ENCODE results near the gene SEMA4B.
"Not testable (repeated sequence)": the region's sequence is repeated elsewhere in the genome, so short reads cannot be mapped to it uniquely, and the experiment has no call there.

Gene SEMA4B, protein sequence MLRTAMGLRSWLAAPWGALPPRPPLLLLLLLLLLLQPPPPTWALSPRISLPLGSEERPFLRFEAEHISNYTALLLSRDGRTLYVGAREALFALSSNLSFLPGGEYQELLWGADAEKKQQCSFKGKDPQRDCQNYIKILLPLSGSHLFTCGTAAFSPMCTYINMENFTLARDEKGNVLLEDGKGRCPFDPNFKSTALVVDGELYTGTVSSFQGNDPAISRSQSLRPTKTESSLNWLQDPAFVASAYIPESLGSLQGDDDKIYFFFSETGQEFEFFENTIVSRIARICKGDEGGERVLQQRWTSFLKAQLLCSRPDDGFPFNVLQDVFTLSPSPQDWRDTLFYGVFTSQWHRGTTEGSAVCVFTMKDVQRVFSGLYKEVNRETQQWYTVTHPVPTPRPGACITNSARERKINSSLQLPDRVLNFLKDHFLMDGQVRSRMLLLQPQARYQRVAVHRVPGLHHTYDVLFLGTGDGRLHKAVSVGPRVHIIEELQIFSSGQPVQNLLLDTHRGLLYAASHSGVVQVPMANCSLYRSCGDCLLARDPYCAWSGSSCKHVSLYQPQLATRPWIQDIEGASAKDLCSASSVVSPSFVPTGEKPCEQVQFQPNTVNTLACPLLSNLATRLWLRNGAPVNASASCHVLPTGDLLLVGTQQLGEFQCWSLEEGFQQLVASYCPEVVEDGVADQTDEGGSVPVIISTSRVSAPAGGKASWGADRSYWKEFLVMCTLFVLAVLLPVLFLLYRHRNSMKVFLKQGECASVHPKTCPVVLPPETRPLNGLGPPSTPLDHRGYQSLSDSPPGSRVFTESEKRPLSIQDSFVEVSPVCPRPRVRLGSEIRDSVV

GRCh38 chr15:90201130-90201943 lies at the start of gene SEMA4B:
SEMA4B (plus strand) TSS chr15:90201330; CDS start chr15:90201579, 249 bp downstream.
- no peak for DNase-seq

DNA sequence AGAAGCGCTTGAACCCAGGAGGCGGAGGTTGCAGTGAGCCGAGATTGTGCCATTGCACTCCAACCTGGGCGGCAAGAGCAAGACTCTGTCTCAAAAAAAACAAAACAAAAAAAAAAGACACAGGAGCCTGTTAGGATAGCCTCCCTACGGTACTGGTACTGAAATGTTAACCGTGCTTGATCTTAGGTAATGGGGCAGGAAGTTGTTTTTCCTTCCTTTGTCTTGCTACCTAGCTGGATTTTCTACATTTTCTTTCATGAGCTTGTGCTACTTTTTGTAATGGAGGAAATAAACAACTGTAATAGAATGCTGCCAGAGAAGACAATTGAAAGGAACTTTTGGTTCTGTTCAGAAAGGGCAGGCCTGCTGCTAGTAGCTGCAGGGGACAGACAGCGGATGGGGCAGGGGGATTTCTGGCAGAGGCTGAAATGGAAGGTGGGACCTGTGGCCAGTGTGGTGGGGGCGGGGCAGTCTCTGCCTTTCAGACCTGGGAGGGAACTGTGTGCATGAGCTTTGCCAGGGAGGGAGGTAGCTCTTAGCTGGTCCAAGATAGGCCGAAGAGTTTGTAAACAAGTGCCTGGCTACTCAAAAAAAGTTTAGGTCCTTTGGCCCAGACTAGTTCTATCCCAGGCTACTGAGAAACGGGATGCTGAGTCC lies 49.0 kb upstream of the SEMA4B start:
- DNase-seq = no peak

DNA sequence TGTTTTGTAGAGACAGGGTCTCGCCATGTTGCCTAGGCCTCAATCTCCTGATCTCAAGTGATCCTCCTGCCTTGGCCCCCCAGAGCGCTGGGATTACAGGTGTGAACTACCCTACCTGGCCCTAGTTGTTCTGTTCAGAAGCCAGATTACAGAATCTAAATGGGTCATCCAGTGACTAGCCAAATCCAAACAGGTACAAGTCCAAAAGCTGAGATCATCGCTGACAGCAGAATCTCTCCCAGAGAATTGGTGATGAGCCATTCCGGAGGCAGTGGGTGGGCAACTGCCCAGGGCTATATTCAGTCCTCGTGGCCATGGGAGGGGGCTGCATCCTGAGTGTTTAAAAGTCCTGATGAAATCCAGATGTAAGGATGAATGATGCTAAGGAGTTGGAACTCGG lies 47.5 kb upstream of the SEMA4B start:
- DNase-seq = no peak

DNA sequence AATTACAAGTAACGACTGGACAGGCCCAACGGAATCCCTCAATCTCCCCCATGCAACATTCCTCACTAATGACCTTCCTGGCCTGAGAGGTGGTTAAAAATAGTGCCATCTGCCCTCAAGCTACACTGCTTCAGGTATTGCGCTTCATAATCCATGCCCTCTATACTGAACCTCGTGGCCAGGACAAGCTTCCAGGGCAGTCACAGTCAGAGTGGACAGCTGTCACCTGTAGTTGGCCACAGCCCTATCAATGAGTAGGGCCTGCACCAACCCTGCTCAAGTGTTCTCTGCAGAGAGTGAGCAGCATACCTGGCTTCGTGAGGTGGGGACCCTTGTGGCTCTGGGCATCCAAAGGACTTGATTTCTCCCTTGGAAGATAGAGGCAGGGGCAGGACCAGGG lies 46.9 kb upstream of the SEMA4B start:
- DNase-seq = no peak

- peak; percentile 61 for DNase-seq
Observed at GRCh38 chr15:90154861-90155626, 46.1 kb upstream of the SEMA4B start.

DNA sequence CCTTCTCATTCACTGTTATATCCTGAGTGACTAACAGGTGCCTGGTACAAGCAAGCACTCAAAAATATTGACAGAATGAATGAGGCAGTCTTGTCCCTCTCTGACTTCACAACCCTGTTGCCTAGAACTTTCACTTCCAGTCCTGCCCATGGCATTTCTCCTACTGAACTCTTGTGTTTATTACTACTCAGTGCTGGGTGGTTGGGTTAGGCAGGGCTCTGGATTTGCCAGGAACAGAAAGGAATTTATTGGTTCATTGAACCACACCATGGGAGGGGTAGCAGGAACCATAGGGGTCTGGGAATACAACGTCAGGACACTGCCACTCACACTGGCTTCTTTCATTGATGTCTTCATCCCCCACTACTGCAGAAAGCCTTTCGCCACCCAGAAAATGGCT lies 41.9 kb upstream of the SEMA4B start:
- DNase-seq = no peak

- no peak for DNase-seq
Observed at GRCh38 chr15:90160781-90161727, 40.1 kb upstream of the SEMA4B start.

DNA sequence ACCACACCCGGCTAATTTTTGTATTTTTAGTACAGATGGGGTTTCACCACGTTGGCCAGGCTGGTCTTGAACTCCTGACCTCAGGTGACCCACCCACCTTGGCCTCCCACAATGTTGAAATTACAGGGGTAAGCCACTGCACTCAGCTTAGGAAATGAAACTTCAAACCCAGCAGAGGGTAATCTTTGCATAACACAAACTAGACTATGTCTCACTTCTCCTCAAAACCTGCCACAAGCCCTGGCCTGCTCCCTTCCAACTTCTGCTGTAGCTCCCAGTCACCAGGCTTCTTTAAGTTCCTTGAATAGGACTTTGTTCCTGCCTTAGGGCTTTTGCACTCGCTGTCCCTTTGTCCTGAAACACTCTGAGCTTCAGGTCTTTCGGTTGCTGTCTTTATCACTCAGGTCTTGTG lies 39.2 kb upstream of the SEMA4B start:
- no peak for DNase-seq

GRCh38 chr15:90162956-90163355 lies 38.2 kb upstream of the SEMA4B start:
- DNase-seq = no peak

DNA sequence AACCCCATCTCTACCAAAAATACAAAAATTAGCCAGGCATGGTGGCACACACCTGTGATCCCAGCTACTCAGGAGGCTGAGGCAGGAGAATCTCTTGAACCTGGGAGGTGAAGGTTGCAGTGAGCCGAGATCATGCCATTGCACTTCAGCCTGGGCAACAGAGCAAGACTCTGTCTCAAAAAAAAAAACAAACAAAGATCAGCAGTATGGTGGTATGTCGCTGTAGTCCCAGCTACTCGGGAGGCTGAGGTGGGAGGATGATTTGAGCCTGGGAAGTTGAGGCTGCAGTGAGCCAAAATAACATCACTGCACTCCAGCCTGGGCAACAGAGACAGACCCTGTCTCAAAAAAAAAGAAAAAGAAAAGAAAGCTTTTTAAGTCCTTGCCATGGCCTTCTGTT lies 36.9 kb upstream of the SEMA4B start:
- DNase-seq = not testable (repeated sequence)

- DNase-seq = no peak
Observed at GRCh38 chr15:90165157-90165556, 36.0 kb upstream of the SEMA4B start.

DNA sequence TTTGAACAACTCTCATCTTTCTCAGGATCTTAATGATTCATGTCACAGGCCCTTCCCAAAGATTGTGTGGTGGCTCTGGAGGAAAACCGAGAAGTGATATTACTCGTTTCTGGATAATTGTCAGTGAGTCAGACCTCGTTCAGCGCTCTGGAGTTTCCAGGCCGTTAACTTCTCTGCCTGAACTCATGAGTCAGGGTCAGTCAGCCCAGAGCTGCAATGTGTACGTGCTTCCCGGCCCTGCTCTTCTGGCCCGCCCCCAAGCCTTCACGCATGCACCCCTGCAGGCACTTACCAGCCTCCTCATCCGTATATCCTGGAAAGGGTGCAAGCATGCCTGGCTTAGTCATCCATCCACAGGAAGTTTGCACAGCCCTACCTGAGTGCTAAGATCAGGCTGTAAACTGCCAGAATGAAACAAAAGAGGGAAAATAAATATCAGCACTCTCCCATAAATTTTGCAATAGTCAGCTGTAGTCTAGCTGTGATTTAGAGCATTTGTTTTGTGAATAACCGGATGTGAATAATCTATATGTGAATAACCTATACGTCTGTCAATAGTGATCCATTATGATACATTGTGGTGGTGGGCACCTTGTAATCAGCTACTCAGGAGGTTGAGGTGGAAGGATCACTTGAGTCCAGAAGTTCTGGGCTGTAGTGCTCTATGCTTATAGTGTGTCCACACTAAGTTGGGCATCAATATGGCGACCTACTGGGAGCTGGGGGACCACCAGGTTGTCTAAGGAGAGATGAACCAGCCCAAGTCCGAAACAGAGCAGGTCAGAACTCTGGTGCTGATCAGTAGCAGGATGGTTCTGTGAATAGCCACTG lies 35.3 kb upstream of the SEMA4B start:
- peak; percentile 99 for DNase-seq

DNA sequence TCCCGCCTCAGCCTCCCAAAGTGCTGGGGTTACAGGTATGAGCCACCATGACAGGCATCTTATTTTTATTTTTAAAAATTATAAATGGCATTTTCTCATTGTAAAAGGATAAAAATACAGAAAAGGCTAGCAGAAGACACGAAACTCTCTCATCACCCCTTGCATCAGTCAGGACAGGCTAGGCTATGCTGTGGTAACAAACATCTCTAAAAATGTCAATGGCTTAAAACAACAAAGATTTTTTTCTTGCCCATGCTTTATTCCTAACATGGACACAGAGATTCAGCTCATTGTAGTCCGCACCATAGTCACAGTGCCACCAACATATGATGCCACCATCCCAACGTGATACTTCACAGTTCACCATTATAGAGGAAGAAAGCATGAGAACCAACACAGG lies 34.0 kb upstream of the SEMA4B start:
- DNase-seq = no peak

GRCh38 chr15:90171623-90172022 lies 29.5 kb upstream of the SEMA4B start:
- DNase-seq = no peak

GRCh38 chr15:90173372-90173771 lies 27.8 kb upstream of the SEMA4B start:
- no peak for DNase-seq

DNA sequence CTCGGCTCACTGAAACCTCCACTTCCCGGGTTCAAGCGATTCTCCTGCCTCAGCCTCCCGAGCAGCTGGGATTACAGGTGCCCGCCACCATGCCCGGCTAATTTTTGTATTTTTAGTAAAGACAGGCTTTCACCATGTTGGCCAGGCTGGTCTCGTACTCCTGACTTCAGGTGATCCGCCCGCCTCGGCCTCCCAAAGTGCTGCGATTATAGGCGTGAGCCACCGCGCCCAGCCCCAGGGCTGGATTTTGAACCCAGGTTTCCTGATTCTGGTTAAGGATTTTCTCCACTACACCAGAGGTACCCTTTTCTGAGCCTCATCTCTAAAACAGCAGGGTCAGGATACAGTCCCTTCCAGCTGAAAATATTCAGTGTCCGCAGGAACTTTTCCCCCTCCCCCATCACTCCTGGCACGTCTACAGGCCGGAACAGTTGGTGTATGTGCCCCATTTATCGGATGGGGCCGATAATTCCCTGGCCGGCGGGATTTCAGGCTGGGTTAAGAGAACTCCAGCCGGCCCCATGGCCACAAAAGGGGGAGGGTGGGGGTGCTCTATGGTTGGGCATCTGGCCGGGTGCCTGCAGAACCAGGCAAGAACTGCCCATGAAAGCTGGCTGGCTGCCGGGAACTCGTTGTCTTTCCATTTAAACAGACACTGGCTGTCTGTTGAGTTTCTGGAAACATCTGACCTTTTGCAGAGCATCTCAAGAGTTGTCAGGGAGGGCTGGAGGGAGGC lies 26.8 kb upstream of the SEMA4B start:
- peak; percentile 17 for DNase-seq

DNA sequence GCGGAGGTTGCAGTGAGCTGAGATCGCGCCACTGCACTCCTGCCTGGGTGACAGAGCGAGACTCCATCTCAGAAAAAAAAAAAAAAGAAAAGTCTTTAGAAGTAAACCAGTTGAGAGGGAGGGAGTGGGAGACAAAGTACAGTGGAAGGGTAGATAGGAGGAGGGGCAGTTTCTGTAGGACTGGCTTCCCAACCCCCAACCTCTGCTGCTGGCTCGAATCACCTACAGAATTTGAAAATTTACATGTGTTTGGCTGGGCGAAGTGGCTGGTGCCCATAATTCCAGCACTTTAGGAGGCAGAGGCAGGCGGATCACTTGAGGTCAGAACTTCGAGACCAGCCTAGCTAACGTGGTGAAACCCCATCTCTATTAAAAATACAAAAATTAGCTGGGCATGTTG lies 24.1 kb upstream of the SEMA4B start:
- no peak for DNase-seq

DNA sequence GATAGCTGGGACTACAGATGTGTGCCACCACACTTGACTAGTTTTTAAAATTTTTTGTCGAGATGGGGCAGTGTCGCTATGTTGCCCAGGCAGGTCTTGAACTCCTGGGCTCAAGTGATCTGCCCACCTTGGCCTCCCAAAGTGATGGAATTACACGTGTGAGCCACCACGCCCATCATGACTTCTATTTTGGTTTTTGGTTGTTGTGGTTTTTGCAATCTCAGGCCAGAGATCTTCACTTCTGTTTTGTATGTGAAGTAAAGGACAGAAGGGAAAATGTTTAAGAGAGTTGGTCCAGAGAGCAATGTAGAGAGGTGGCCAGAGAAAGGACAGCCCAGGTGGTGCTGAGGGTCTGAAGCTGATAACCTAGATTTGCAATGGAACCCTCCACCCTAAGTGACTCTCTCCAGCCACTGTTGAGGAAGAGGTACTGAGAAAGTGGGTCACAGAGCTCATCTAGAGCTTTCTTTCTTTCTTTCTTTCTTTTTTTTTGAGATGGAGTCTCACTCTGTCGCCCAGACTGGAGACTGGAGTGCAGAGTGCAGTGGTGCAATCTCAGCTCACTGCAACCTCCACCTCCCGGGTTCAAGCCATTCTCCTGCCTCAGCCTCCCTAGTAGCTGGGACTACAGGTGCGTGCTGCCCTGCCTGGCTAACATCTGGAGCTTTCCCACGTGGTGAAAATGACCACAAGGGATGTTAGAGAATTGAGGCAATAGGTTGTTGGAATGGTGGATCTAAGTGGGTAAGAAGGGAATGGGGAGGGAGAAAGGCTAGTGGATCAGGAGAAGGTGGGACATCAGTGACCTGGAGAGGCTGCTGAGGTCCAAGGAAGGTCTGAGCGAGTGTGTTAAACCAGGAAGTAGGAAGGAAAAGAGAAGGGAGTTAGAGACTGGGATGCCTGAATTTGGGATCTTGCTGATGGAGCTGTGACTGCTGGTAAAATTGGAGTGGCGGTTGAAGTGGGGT lies 22.4 kb upstream of the SEMA4B start:
- no peak for DNase-seq
